Panc1 (cell line): Measurements from ENCODE around the gene OR51E2. TPM values are rescaled to one million over a fixed set of nuclear protein-coding genes. Genes with fewer than 3 reads are reported as not detected.

ENCODE experiments used
- ATAC-seq: fragments of 200-7000 bp; cut with Tn5 transposase; 2 replicates; pipeline ENCODE4 v1.9.1; 2020; ENCODE audit warnings: mild to moderate bottlenecking, moderate library complexity
- BruUV-seq: library from RNA; stranded (reverse); fragments of 400-500 nt; replicated peaks from 2 replicates; lab custom pipeline; 2021; lab: Mats Ljungman, UMichigan
- CTCF ChIA-PET: fragments of 300-600 bp; sonication (Branson Sonifier 250); formaldehyde crosslinking; loops from one replicate; lab custom pipeline; 2022; ENCODE audit warnings: antibody characterized with exemption; lab: Charles Lee
- POLR2A ChIA-PET: fragments of 300-600 bp; sonication (Branson Sonifier 250); formaldehyde crosslinking; loops from one replicate; lab custom pipeline; 2022; ENCODE audit warnings: antibody characterized with exemption; lab: Charles Lee
- DNase-seq: peaks from one replicate; pipeline ENCODE4 v3.0.0-alpha.2; 2010; ENCODE audit warnings: low read depth, low spot score
- H3K27ac ChIP-seq: 2 replicates; pipeline ENCODE4 v1.5.1; 2011; ENCODE audit warnings: mild to moderate bottlenecking, low read length, inconsistent platforms
- H3K27me3 ChIP-seq: fragments of 200-500 bp; sonication (Bioruptor generic); 2 replicates; pipeline ENCODE4 v1.6.0; 2014; ENCODE audit warnings: low read length, inconsistent platforms; ENCODE audit not compliant: control insufficient read depth, insufficient read depth
- H3K36me3 ChIP-seq: fragments of 200-500 bp; sonication (Bioruptor generic); 2 replicates; pipeline ENCODE4 v1.5.1; 2014; ENCODE audit warnings: inconsistent platforms, mild to moderate bottlenecking, low read length, moderate library complexity; ENCODE audit not compliant: control insufficient read depth, insufficient read depth
- H3K4me1 ChIP-seq: 2 replicates; pipeline ENCODE4 v1.5.1; 2011; ENCODE audit warnings: inconsistent platforms, mild to moderate bottlenecking, low read length, moderate library complexity; ENCODE audit not compliant: control insufficient read depth, insufficient read depth
- H3K4me3 ChIP-seq, 2 experiments: 2 replicates each; pipeline ENCODE4 v1.5.1; 2011 to 2012; ENCODE audit warnings: low read depth in 2 of 2, low read length in 2 of 2, mild to moderate bottlenecking in 2 of 2, inconsistent platforms in 1 of 2, moderate library complexity in 1 of 2
- H3K9me3 ChIP-seq: fragments of 200-500 bp; sonication (Bioruptor generic); 2 replicates; pipeline ENCODE4 v1.5.1; 2014; ENCODE audit warnings: low read depth, mild to moderate bottlenecking, inconsistent platforms, low read length, moderate library complexity; ENCODE audit not compliant: control insufficient read depth, insufficient read depth
- POLR2AphosphoS5 ChIP-seq: IDR thresholded peaks from 2 replicates; pipeline ENCODE4 v1.6.1; 2012; ENCODE audit warnings: mild to moderate bottlenecking, low read depth, low read length, moderate library complexity
- SIN3A ChIP-seq: IDR thresholded peaks from 2 replicates; pipeline ENCODE4 v1.6.1; 2012; ENCODE audit warnings: low read depth, mild to moderate bottlenecking, low read length, moderate library complexity, borderline replicate concordance; ENCODE audit not compliant: insufficient read depth
- TCF7L2 ChIP-seq: IDR thresholded peaks from 2 replicates; pipeline ENCODE4 v1.6.1; 2011; ENCODE audit warnings: mild to moderate bottlenecking, low read depth, low read length, inconsistent platforms
- in situ Hi-C: cut with HindIII; loops from 2 replicates; pipeline ENCODE4 v1.10.0; 2016; ENCODE audit warnings: low sequenced_read_pairs, low pct_unique_long_range_greater_than_20kb
- intact Hi-C: fragments of 100-400 bp; cut with micrococcal nuclease; formaldehyde crosslinking; loops from one replicate; pipeline ENCODE4 v1.10.0; 2022; ENCODE audit not compliant: unreplicated experiment
- total RNA-seq: library from RNA; stranded (reverse); gene quantifications from one replicate; pipeline ENCODE4 v1.2.1, GENCODE V29; 2021; ENCODE audit not compliant: unreplicated experiment
- TF ChIP-seq, protein P1 (sequence below), 2 experiments: IDR thresholded peaks; 2 replicates each; pipeline ENCODE4 v1.6.1; 2011 to 2012; ENCODE audit warnings: low read depth in 2 of 2, control low read depth in 1 of 2, low read length in 1 of 2, mild to moderate bottlenecking in 1 of 2, moderate library complexity in 1 of 2; ENCODE audit not compliant: insufficient read depth in 1 of 2
- TF ChIP-seq, protein P2 (sequence below): fragments of 450-650 bp; IDR thresholded peaks from 2 replicates; pipeline ENCODE4 v1.5.1; 2017; ENCODE audit warnings: mild to moderate bottlenecking

OR51E2 gene
- total RNA-seq, 1 experiment from 2014 or later, result not detected

- no peak for TF ChIP-seq POLR2AphosphoS5
- TF ChIP-seq, protein P1, sequence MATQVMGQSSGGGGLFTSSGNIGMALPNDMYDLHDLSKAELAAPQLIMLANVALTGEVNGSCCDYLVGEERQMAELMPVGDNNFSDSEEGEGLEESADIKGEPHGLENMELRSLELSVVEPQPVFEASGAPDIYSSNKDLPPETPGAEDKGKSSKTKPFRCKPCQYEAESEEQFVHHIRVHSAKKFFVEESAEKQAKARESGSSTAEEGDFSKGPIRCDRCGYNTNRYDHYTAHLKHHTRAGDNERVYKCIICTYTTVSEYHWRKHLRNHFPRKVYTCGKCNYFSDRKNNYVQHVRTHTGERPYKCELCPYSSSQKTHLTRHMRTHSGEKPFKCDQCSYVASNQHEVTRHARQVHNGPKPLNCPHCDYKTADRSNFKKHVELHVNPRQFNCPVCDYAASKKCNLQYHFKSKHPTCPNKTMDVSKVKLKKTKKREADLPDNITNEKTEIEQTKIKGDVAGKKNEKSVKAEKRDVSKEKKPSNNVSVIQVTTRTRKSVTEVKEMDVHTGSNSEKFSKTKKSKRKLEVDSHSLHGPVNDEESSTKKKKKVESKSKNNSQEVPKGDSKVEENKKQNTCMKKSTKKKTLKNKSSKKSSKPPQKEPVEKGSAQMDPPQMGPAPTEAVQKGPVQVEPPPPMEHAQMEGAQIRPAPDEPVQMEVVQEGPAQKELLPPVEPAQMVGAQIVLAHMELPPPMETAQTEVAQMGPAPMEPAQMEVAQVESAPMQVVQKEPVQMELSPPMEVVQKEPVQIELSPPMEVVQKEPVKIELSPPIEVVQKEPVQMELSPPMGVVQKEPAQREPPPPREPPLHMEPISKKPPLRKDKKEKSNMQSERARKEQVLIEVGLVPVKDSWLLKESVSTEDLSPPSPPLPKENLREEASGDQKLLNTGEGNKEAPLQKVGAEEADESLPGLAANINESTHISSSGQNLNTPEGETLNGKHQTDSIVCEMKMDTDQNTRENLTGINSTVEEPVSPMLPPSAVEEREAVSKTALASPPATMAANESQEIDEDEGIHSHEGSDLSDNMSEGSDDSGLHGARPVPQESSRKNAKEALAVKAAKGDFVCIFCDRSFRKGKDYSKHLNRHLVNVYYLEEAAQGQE (IDR thresholded peaks at IDR 0.05; ENCODE audit: insufficient read depth in 1 of 2, low read depth in 2 of 2, low read length in 1 of 2), result no peak
- TF ChIP-seq, protein P2, sequence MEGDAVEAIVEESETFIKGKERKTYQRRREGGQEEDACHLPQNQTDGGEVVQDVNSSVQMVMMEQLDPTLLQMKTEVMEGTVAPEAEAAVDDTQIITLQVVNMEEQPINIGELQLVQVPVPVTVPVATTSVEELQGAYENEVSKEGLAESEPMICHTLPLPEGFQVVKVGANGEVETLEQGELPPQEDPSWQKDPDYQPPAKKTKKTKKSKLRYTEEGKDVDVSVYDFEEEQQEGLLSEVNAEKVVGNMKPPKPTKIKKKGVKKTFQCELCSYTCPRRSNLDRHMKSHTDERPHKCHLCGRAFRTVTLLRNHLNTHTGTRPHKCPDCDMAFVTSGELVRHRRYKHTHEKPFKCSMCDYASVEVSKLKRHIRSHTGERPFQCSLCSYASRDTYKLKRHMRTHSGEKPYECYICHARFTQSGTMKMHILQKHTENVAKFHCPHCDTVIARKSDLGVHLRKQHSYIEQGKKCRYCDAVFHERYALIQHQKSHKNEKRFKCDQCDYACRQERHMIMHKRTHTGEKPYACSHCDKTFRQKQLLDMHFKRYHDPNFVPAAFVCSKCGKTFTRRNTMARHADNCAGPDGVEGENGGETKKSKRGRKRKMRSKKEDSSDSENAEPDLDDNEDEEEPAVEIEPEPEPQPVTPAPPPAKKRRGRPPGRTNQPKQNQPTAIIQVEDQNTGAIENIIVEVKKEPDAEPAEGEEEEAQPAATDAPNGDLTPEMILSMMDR, result no peak
- no peak for TF ChIP-seq TCF7L2
- no peak for TF ChIP-seq SIN3A
- no peaks in the 10 kb centered on the region for H3K4me1 ChIP-seq
- H3K36me3 ChIP-seq, result no peaks in the 10 kb centered on the region
- ATAC-seq, result no peak
- no peak for DNase-seq
- peaks cover 6% of the 10 kb centered on the region; the same call in 1 of the 2 replicates for H3K27me3 ChIP-seq
- in situ Hi-C loops, result no loop called here
- no TSS peak for BruUV-seq
- H3K9me3 ChIP-seq, result no peaks in the 10 kb centered on the region
- intact Hi-C loops, result no loop called here
- CTCF ChIA-PET, result no interaction called here
- no peak overlapping the region for H3K27ac ChIP-seq
- POLR2A ChIA-PET, result no interaction called here
- H3K4me3 ChIP-seq, result no peak overlapping the region
Observed at GRCh38 chr11:4714300-4714699, 16.6 kb upstream of the OR51E2 start.

DNA sequence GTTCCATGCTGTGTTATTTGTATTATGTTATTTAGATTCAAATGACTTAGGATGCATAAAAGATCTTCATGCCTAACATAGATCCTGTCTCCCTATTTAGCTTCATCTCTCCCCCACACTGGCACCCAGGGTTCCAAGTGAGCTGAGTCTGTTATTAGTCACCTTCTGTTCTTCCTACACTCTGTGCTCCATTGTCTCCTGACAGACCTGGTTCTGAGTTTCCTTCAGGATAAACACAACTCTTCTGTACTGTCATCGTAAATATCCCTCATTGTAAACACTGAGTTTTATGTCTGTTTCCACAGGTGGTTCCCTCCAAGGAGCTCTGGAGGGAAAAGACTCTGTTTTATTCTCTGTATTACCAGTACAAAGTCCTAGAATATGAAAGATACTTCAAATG lies 15.6 kb upstream of the OR51E2 start:
- H3K27me3 ChIP-seq, result peaks cover 6% of the 10 kb centered on the region; the same call in 1 of the 2 replicates
- H3K36me3 ChIP-seq, result no peaks in the 10 kb centered on the region
- in situ Hi-C loops, result no loop called here
- no TSS peak for BruUV-seq
- H3K4me1 ChIP-seq, result no peaks in the 10 kb centered on the region
- intact Hi-C loops, result no loop called here
- no peak for TF ChIP-seq SIN3A
- TF ChIP-seq, protein P2, result no peak
- no peak for TF ChIP-seq TCF7L2
- TF ChIP-seq, protein P1 (IDR thresholded peaks at IDR 0.05; ENCODE audit: insufficient read depth in 1 of 2, low read depth in 2 of 2, low read length in 1 of 2), result no peak
- TF ChIP-seq POLR2AphosphoS5, result no peak
- no peak overlapping the region for H3K27ac ChIP-seq
- ChIA-PET CTCF (no interaction called here), POLR2A (no interaction called here)
- no peak for ATAC-seq
- no peak overlapping the region for H3K4me3 ChIP-seq
- no peaks in the 10 kb centered on the region for H3K9me3 ChIP-seq
- no peak for DNase-seq
